KOPT-K1 (cell line): ENCODE results near the gene P4HA3.

ENCODE experiments used
- H3K27ac ChIP-seq: fragments of 200-600 bp; sonication (generic); 2 replicates; pipeline ENCODE4 v1.5.1; 2016; ENCODE audit warnings: antibody characterized with exemption, mild to moderate bottlenecking, low read depth, low read length; ENCODE audit not compliant: poor library complexity, severe bottlenecking
- H3K36me3 ChIP-seq: fragments of 200-600 bp; sonication (generic); 2 replicates; pipeline ENCODE4 v1.5.1; 2017; ENCODE audit warnings: antibody characterized with exemption, mild to moderate bottlenecking, low read length, moderate library complexity; ENCODE audit not compliant: insufficient read depth
- H3K9me3 ChIP-seq: fragments of 200-600 bp; sonication (generic); 2 replicates; pipeline ENCODE4 v1.5.1; 2017; ENCODE audit warnings: antibody characterized with exemption, low read length, mild to moderate bottlenecking; ENCODE audit not compliant: insufficient read depth, poor library complexity, severe bottlenecking

The P4HA3 gene

GRCh38 chr11:74220376-74220775, 91.1 kb downstream of the P4HA3 start:
- H3K9me3 ChIP-seq = no peaks in the 10 kb centered on the region
- H3K27ac ChIP-seq = no peak overlapping the region
- peaks cover 19% of the 10 kb centered on the region for H3K36me3 ChIP-seq
